Suppressor macrophage treated with lipopolysaccharide for 1 hour (primary cell): Measurements from ENCODE around the gene TPD52L2.

ENCODE experiments used
- DNase-seq, 3 donors: peaks; one replicate each; pipeline ENCODE4 v3.0.0-alpha.2; 2020 to 2022

TPD52L2 gene

DNA sequence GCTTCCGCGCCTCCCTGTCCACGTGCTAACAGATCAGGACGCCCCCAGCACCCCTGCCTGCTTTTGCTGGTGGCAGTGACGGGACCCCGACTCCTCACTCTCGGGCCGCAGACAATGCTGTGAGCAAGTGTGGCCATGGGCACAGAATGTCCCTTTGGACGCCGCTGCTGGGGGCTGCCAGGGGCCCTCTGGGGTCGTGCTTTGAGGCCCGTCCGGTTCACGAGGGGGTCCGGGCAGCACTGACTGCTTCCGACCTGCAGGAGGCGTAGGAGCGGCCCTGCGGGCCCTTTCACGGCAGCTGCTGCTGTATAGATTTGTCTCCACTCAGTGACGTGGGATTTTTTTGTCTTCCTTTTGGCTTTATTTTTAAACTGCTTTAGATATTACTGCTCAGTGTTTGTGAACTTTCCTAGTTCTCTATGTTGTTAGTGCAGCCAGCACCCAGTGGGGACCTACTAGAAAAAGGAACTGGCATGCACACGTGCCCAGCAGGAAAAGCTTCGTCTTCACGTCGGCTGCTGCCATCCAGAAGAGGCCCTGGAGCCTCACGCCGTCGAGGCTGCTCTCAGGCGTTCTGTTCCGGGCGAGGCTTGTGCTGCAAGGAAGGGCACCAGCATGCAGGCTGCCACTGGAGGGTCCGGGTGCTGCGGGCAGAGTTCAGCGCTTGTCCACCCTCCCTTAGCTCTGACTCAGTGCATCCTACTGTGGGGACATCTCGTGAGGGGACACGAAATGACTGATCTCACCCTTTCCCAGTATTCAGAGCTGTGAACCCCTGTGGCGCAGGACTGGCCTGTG, 69.4 kb downstream of the TPD52L2 start:
- DNase-seq: no peak

DNA sequence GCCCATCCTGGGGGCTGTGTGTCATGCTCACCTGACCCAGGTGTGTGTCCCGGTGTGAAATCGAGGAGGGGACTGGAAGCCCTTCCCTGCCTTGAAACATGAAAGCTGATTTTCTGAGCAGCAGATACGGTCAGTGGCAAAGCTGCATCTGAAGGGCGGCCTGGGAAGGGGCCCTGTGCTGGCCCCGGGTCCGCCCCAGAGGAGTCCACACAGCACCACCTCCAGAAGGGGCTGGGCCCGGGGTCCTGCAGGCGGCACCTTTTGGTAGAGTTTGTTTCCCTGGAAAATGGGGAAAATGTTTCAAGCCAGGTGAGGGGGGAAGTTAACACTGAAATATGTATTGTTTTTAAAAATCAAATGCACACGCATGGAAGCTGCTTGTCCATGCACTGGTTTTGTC, 70.4 kb downstream of the TPD52L2 start:
- DNase-seq: no peak

DNA sequence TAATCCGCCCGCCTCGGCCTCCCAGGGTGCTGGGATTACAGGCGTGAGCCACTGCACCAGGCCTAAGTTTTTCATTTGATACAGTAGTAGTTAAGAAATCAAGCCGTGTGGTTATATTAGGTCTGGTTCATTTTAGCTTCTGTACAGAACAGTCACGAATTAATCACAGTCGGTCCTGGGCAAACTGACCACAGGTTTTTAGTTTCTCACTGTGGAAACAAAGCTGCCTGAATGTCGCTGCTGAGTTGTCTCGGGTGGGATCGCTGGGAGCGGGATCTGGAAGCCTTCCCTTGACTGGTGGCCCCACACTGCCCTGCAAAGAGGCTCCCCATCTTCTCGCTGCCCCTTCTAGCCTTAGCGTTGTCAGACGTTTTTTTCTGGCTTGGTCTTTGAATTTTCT, 72.5 kb downstream of the TPD52L2 start:
- no peak for DNase-seq

DNA sequence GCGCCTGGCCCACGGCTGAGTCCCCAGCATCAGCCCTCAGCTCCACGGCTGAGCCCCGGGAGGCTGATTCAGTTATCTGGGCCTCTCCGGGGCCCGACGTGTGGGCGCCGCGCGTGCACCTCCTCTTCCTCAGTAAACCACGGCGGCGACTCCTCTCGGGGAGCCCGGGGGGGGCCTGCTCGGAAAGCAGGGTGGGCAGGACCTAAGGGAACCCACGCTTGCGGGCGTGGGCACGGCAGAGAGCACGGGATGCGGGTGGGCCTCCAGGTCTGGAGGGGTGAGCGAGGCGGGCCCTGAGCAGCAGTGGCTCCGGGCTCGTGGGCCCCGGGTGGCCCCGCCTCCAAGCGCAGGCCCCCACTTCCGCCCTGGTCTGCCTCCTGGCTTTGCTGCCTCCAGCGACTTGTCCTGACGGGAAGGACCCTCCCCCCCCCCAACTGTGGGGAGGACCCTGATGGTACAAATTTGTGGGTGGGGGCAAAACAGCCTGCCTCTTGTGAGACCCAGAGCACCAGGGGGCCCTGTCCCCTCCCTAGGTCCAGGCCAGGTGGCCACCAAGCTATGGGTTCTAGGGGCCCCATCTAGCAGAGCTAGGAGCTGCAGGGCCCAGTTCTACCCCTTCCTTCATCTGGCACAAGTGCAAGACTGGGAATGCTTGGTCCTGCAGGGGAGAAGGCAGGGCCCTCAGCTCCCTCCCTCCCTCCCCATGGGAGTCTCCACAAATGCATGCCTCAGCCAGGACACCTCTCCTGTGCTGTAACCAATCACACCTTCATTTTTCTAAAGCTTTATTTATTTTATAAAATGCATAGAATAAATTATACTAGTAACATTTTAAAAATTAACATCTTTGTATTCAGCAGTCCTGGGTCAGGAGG, 74.2 kb downstream of the TPD52L2 start:
- DNase-seq: no peak

DNA sequence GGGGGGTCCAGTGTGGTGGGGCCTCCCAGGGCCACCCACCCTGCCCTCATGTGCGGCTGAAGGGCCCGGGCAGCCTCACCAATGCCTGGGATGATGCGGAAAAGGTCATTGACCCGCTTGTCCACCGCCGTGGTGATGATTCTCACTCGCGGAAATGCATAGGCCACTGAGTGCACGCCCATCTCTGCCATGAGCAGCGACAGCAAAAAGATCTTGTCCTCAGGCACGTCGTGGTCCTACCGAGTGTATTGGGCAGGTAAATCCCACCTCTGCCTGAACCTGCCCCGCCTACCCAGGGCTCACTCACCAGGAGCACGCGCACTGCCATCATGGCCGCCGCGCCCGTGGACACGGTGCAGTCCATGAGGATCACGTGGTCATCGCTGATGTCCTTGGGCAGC, 75.0 kb downstream of the TPD52L2 start:
- no peak for DNase-seq

DNA sequence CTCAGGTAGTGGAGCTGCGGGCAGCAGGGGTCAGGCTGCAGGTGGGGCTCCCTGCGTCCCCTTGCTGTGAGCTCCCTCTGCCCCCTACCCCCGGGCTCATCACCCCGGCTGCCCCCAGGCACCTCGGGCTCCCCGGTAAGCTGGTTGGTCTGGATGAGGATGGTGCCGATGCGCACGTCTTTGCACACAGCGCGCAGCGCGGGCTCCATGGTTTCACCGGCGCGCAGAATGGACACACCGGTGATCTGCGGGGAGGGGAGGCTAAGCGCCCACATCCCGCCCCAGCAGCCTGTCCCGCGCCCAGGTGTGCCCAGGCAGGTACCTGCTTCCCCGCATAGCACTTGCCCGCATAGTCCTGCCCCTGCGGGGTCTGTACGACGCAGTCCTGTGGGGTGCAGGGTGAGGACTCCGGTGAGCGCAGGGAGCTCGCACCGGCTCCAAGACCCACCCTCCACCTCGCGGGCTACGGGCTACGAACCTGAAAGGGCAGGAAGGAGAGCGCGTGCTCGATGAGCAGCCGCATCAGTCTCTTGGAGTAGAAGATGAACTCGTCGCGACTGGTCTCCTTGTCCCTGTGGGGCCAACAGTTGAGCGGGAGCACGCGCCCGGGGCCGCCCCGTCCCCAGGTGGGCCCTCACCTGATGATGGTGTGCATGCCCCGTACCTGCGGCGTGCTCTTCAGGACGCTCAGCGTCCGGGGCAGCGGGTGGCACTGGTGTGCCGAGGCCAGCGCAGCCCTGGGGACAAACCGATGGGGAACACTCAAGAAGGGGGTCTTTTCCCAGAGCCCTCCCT, 75.6 kb downstream of the TPD52L2 start:
- DNase-seq: no peak
